ENCODE measurements around the gene CDON.

CDON gene

GRCh38 chr11:125975634-125976033, 87.0 kb downstream of the CDON start:
- no peak for ATAC-seq (replicated peaks; ENCODE audit: extremely low read depth, poor library complexity, severe bottlenecking)
- Mint-ChIP-seq H3K27me3 (peaks cover 11% of the 10 kb centered on the region), H3K27ac (ENCODE audit: low read depth) (no peak overlapping the region), H3K4me1 (peaks cover 3% of the 10 kb centered on the region), H3K9me3 (no peaks in the 10 kb centered on the region), H3K4me3 (no peak overlapping the region), H3K36me3 (ENCODE audit: insufficient read depth) (no peaks in the 10 kb centered on the region)
- no peak for DNase-seq (ENCODE audit: low spot score in 2 of 2)

GRCh38 chr11:125974284-125974683, 88.4 kb downstream of the CDON start:
- Mint-ChIP-seq H3K27me3 (peaks cover 11% of the 10 kb centered on the region), H3K9me3 (no peaks in the 10 kb centered on the region), H3K4me3 (no peak overlapping the region), H3K36me3 (ENCODE audit: insufficient read depth) (no peaks in the 10 kb centered on the region), H3K4me1 (no peaks in the 10 kb centered on the region), H3K27ac (ENCODE audit: low read depth) (no peak overlapping the region)
- ATAC-seq (replicated peaks; ENCODE audit: extremely low read depth, poor library complexity, severe bottlenecking) (no peak), DNase-seq (ENCODE audit: low spot score in 2 of 2) (no peak)

GRCh38 chr11:125971618-125972017, 91.0 kb downstream of the CDON start:
- H3K36me3 Mint-ChIP-seq (ENCODE audit: insufficient read depth): no peaks in the 10 kb centered on the region
- no peak overlapping the region for H3K27ac Mint-ChIP-seq (ENCODE audit: low read depth)
- DNase-seq (ENCODE audit: low spot score in 2 of 2) (no peak), ATAC-seq (replicated peaks; ENCODE audit: extremely low read depth, poor library complexity, severe bottlenecking) (no peak)
- no peak overlapping the region for H3K4me3 Mint-ChIP-seq
- peaks cover 11% of the 10 kb centered on the region for H3K27me3 Mint-ChIP-seq
- no peaks in the 10 kb centered on the region for H3K9me3 Mint-ChIP-seq
- H3K4me1 Mint-ChIP-seq: no peaks in the 10 kb centered on the region

- no peak for ATAC-seq (replicated peaks; ENCODE audit: extremely low read depth, poor library complexity, severe bottlenecking)
- DNase-seq (ENCODE audit: low spot score in 2 of 2): no peak
- Mint-ChIP-seq H3K36me3 (ENCODE audit: insufficient read depth) (no peaks in the 10 kb centered on the region), H3K4me3 (no peak overlapping the region), H3K27me3 (peaks cover 19% of the 10 kb centered on the region), H3K27ac (ENCODE audit: low read depth) (no peak overlapping the region), H3K9me3 (no peaks in the 10 kb centered on the region), H3K4me1 (no peaks in the 10 kb centered on the region)
These were observed 94.3 kb downstream of the CDON start for GRCh38 chr11:125968354-125968753.

- Mint-ChIP-seq H3K4me3 (no peak overlapping the region), H3K9me3 (peaks cover 6% of the 10 kb centered on the region), H3K27ac (ENCODE audit: low read depth) (no peak overlapping the region), H3K36me3 (ENCODE audit: insufficient read depth) (no peaks in the 10 kb centered on the region), H3K27me3 (peaks cover 15% of the 10 kb centered on the region), H3K4me1 (no peaks in the 10 kb centered on the region)
- DNase-seq (ENCODE audit: low spot score in 2 of 2): no peak
- ATAC-seq (replicated peaks; ENCODE audit: extremely low read depth, poor library complexity, severe bottlenecking): no peak
These were observed 95.2 kb downstream of the CDON start for GRCh38 chr11:125967515-125967914.

GRCh38 chr11:125960771-125961170, 101.9 kb downstream of the CDON start:
- Mint-ChIP-seq H3K4me3 (no peak overlapping the region), H3K36me3 (ENCODE audit: insufficient read depth) (no peaks in the 10 kb centered on the region)

GRCh38 chr11:125959931-125960330, 102.7 kb downstream of the CDON start:
- peaks cover 26% of the 10 kb centered on the region for H3K27me3 Mint-ChIP-seq
- no peak for DNase-seq (ENCODE audit: low spot score in 2 of 2)
- no peak overlapping the region for H3K27ac Mint-ChIP-seq (ENCODE audit: low read depth)
- ATAC-seq (replicated peaks; ENCODE audit: extremely low read depth, poor library complexity, severe bottlenecking): no peak
- peaks cover 6% of the 10 kb centered on the region for H3K4me1 Mint-ChIP-seq
- no peak overlapping the region for H3K4me3 Mint-ChIP-seq
- H3K36me3 Mint-ChIP-seq (ENCODE audit: insufficient read depth): no peaks in the 10 kb centered on the region
- peaks cover 10% of the 10 kb centered on the region for H3K9me3 Mint-ChIP-seq

More at GRCh38 chr11:125960771-125961170, 101.9 kb downstream of the CDON start:
- H3K27ac Mint-ChIP-seq (ENCODE audit: low read depth): no peak overlapping the region
- peaks cover 10% of the 10 kb centered on the region for H3K9me3 Mint-ChIP-seq
- H3K4me1 Mint-ChIP-seq: peaks cover 6% of the 10 kb centered on the region
- no peak for ATAC-seq (replicated peaks; ENCODE audit: extremely low read depth, poor library complexity, severe bottlenecking)
- H3K27me3 Mint-ChIP-seq: peaks cover 26% of the 10 kb centered on the region
- no peak for DNase-seq (ENCODE audit: low spot score in 2 of 2)

GRCh38 chr11:125959511-125959910, 103.2 kb downstream of the CDON start:
- Mint-ChIP-seq H3K4me3 (no peak overlapping the region), H3K36me3 (ENCODE audit: insufficient read depth) (no peaks in the 10 kb centered on the region), H3K27me3 (peaks cover 26% of the 10 kb centered on the region), H3K9me3 (peaks cover 10% of the 10 kb centered on the region), H3K4me1 (peaks cover 6% of the 10 kb centered on the region), H3K27ac (ENCODE audit: low read depth) (no peak overlapping the region)
- no peak for DNase-seq (ENCODE audit: low spot score in 2 of 2)
- no peak for ATAC-seq (replicated peaks; ENCODE audit: extremely low read depth, poor library complexity, severe bottlenecking)

- Mint-ChIP-seq H3K27me3 (peaks cover 20% of the 10 kb centered on the region), H3K36me3 (ENCODE audit: insufficient read depth) (no peaks in the 10 kb centered on the region), H3K9me3 (peaks cover 10% of the 10 kb centered on the region), H3K27ac (ENCODE audit: low read depth) (no peak overlapping the region), H3K4me1 (peaks cover 6% of the 10 kb centered on the region), H3K4me3 (no peak overlapping the region)
- DNase-seq (ENCODE audit: low spot score in 2 of 2): no peak
- ATAC-seq (replicated peaks; ENCODE audit: extremely low read depth, poor library complexity, severe bottlenecking): no peak
These were observed 103.7 kb downstream of the CDON start for GRCh38 chr11:125958872-125959400.

GRCh38 chr11:125957618-125958332, 104.9 kb downstream of the CDON start:
- Mint-ChIP-seq H3K27me3 (peaks cover 15% of the 10 kb centered on the region), H3K27ac (ENCODE audit: low read depth) (peak overlapping the region; percentile 2), H3K36me3 (ENCODE audit: insufficient read depth) (no peaks in the 10 kb centered on the region), H3K9me3 (peaks cover 6% of the 10 kb centered on the region), H3K4me3 (peak overlapping the region; percentile 52), H3K4me1 (peaks cover 6% of the 10 kb centered on the region)
- ATAC-seq (replicated peaks; ENCODE audit: extremely low read depth, poor library complexity, severe bottlenecking) (no peak), DNase-seq (ENCODE audit: low spot score in 2 of 2) (no peak)

- ATAC-seq (replicated peaks; ENCODE audit: extremely low read depth, poor library complexity, severe bottlenecking) (no peak), DNase-seq (ENCODE audit: low spot score in 2 of 2) (no peak)
- Mint-ChIP-seq H3K36me3 (ENCODE audit: insufficient read depth) (no peaks in the 10 kb centered on the region), H3K4me3 (no peak overlapping the region), H3K4me1 (peaks cover 6% of the 10 kb centered on the region), H3K27ac (ENCODE audit: low read depth) (no peak overlapping the region), H3K9me3 (no peaks in the 10 kb centered on the region), H3K27me3 (peaks cover 12% of the 10 kb centered on the region)
These were observed 106.1 kb downstream of the CDON start for GRCh38 chr11:125956391-125957134.

- H3K4me1 Mint-ChIP-seq: peaks cover 6% of the 10 kb centered on the region
- no peaks in the 10 kb centered on the region for H3K36me3 Mint-ChIP-seq (ENCODE audit: insufficient read depth)
- H3K27ac Mint-ChIP-seq (ENCODE audit: low read depth): no peak overlapping the region
- DNase-seq (ENCODE audit: low spot score in 2 of 2): no peak
- no peak overlapping the region for H3K4me3 Mint-ChIP-seq
- no peak for ATAC-seq (replicated peaks; ENCODE audit: extremely low read depth, poor library complexity, severe bottlenecking)
- H3K27me3 Mint-ChIP-seq: peaks cover 19% of the 10 kb centered on the region
- H3K9me3 Mint-ChIP-seq: no peaks in the 10 kb centered on the region
These were observed 106.8 kb downstream of the CDON start for GRCh38 chr11:125955856-125956255.
